Transverse colon (tissue), 4 donors: ENCODE results near the gene PTGER1. TPM values are rescaled to one million over a fixed set of nuclear protein-coding genes. Genes with fewer than 3 reads are reported as not detected.
"Not testable (repeated sequence)": the region's sequence is repeated elsewhere in the genome, so short reads cannot be mapped to it uniquely, and the experiment has no call there.

Experiments
- DNase-seq: peaks from one replicate; pipeline ENCODE4 v3.0.0-alpha.2; 2019
- H3K27ac ChIP-seq, 4 donors: fragments of 200-600 bp; sonication (generic); 2 replicates each; pipeline ENCODE4 v1.5.1; 2016 to 2018; ENCODE audit warnings: inconsistent platforms in 4 of 4
- H3K27me3 ChIP-seq: fragments of 200-600 bp; sonication (generic); 2 replicates; pipeline ENCODE4 v1.5.1; 2017; ENCODE audit warnings: inconsistent platforms
- H3K36me3 ChIP-seq, 4 donors: fragments of 200-600 bp; sonication (generic); 2 replicates each; pipeline ENCODE4 v1.5.1; 2017 to 2019; ENCODE audit warnings: inconsistent platforms in 4 of 4
- H3K4me1 ChIP-seq, 4 donors: fragments of 200-600 bp; sonication (generic); 2 replicates each; pipeline ENCODE4 v1.5.1; 2017 to 2020; ENCODE audit warnings: inconsistent platforms in 4 of 4
- H3K4me3 ChIP-seq, 4 donors: fragments of 200-600 bp; sonication (generic); 1 replicate in 1 of 4; 2 replicates in 3 of 4; pipeline versions ENCODE4 v1.5.1 to v1.6.1; 2017 to 2019; ENCODE audit warnings: inconsistent platforms in 4 of 4
- H3K9me3 ChIP-seq, 2 donors: fragments of 200-600 bp; sonication (generic); 2 replicates each; pipeline ENCODE4 v1.5.1; 2017 to 2019; ENCODE audit warnings: inconsistent platforms in 2 of 2
- EP300 ChIP-seq: sonication (generic); formaldehyde crosslinking; IDR thresholded peaks from one replicate; pipeline ENCODE4 v1.6.1; 2017; ENCODE audit warnings: antibody characterized with exemption, low read depth
- POLR2A ChIP-seq: fragments of 450-650 bp; IDR thresholded peaks from one replicate; pipeline ENCODE4 v1.6.1; 2016; ENCODE audit warnings: antibody characterized with exemption, mild to moderate bottlenecking, moderate library complexity
- POLR2AphosphoS5 ChIP-seq, 3 donors: sonication (generic); formaldehyde crosslinking; IDR thresholded peaks; one replicate each; pipeline ENCODE4 v1.6.1; 2016; ENCODE audit warnings: antibody characterized with exemption in 3 of 3
- WGBS, 2 donors: methylation state at CpG; one replicate each; pipeline ENCODE4 v1.1.5; 2018; ENCODE audit warnings: low coverage in 1 of 2; 5-methylcytosine and 5-hydroxymethylcytosine counted together
- in situ Hi-C, 4 donors: fragments of 200-750 bp; cut with MboI; loops; one replicate each; pipeline versions ENCODE4 v1.15.0 to v1.15.1; 2017; ENCODE audit warnings: low sequenced_read_pairs in 3 of 4, low pct_ligation_motif_present in 1 of 4, low pct_unique_long_range_greater_than_20kb in 1 of 4
- intact Hi-C: fragments of 100-400 bp; cut with DNase I; formaldehyde crosslinking; loops from one replicate; pipeline ENCODE4 v1.15.1; 2023; ENCODE audit warnings: low total_unique reads
- total RNA-seq, 4 donors: library from RNA; depleted of rRNA; stranded (reverse); fragments of >200 nt; gene quantifications; one replicate each; pipeline ENCODE4 v1.1.0, GENCODE V29; 2016
- TF ChIP-seq, protein P1 (sequence below), 5 experiments: fragments of 200-600 bp in 3 of 5; fragments of 450-650 bp in 2 of 5; sonication (generic) in 3 of 5; IDR thresholded peaks; 1 replicate in 2 of 5; 2 replicates in 3 of 5; pipeline ENCODE4 v1.5.1; 2016 to 2017; ENCODE audit warnings: antibody characterized with exemption in 5 of 5, inconsistent platforms in 3 of 5, mild to moderate bottlenecking in 2 of 5, moderate library complexity in 1 of 5

Gene PTGER1
- total RNA-seq, 4 donors from 2014 or later = 1.1 to 1.2 TPM; not detected in 2

DNA sequence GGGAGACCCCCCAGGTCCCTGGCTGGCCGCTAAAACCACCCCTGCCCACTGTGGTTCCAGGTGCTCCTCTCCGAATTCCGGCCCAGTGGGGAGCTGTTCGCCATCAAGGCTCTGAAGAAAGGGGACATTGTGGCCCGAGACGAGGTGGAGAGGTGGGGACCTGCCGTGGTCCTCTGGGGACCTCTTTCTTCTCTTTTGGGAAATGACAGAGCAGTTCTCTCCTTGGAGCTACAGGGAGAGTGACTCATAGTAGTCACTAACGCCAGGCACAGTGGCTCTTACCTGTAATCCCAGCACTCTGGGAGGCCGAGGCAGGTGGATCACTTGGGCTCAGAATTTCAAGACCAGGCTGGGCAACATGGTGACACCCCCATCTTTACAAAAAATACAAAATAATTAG is 7.3 kb downstream of the PTGER1 start:
- H3K4me1 ChIP-seq = peaks cover 9 to 12% (median 10%) of the 10 kb centered on the region in 4 donors
- H3K9me3 ChIP-seq = no peaks in the 10 kb centered on the region
- WGBS, 2 donors = 76 to 100% methylated on average over 4 to 9 of the region's 9 CpGs
- no peak overlapping the region for H3K4me3 ChIP-seq
- in situ Hi-C loops = loop anchor here in 1 of 4 donors (25.0 kb wide), 1 partner anchor 281 kb away; no protein-coding TSS in a partner anchor
- peaks cover 0 to 12% (median 3%) of the 10 kb centered on the region in 4 donors for H3K36me3 ChIP-seq
- TF ChIP-seq POLR2A (no peak), EP300 (no peak), POLR2AphosphoS5 (IDR thresholded peaks at IDR 0.05) (no peak)
- TF ChIP-seq, protein P1, sequence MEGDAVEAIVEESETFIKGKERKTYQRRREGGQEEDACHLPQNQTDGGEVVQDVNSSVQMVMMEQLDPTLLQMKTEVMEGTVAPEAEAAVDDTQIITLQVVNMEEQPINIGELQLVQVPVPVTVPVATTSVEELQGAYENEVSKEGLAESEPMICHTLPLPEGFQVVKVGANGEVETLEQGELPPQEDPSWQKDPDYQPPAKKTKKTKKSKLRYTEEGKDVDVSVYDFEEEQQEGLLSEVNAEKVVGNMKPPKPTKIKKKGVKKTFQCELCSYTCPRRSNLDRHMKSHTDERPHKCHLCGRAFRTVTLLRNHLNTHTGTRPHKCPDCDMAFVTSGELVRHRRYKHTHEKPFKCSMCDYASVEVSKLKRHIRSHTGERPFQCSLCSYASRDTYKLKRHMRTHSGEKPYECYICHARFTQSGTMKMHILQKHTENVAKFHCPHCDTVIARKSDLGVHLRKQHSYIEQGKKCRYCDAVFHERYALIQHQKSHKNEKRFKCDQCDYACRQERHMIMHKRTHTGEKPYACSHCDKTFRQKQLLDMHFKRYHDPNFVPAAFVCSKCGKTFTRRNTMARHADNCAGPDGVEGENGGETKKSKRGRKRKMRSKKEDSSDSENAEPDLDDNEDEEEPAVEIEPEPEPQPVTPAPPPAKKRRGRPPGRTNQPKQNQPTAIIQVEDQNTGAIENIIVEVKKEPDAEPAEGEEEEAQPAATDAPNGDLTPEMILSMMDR (IDR thresholded peaks at IDR 0.05) = no peak
- intact Hi-C loops = no loop called here
- H3K27me3 ChIP-seq = peaks cover 6% of the 10 kb centered on the region
- no peak overlapping the region for H3K27ac ChIP-seq
- DNase-seq = no peak

DNA sequence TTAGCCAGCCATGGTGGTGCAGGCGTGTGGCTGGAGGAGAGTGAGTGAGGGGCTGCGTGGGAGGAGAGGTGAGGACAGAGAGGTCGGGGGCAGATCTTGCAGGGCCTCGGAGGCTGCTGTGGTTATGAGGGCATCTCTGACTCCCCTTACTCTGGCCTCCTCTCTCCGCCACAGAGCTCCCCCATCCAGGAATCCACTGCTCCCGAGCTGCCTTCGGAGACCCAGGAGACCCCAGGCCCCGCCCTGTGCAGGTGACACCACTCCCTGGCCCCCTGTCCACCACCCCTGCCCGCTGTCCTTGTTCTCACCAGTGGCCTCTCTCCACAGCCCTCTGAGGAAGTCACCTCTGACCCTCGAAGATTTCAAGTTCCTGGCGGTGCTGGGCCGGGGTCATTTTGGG is 7.8 kb downstream of the PTGER1 start:
- no peaks in the 10 kb centered on the region for H3K9me3 ChIP-seq
- peaks cover 2% of the 10 kb centered on the region for H3K27me3 ChIP-seq
- H3K4me3 ChIP-seq = no peak overlapping the region
- DNase-seq = no peak
- peaks cover 6 to 8% (median 6%) of the 10 kb centered on the region in 4 donors for H3K4me1 ChIP-seq
- in situ Hi-C loops (loop anchor here in 1 of 4 donors (25.0 kb wide), 1 partner anchor 280 kb away; no protein-coding TSS in a partner anchor), intact Hi-C loops (no loop called here)
- no peak overlapping the region for H3K27ac ChIP-seq
- TF ChIP-seq, protein P1 (IDR thresholded peaks at IDR 0.05) = no peak
- peaks cover 0 to 12% (median 3%) of the 10 kb centered on the region in 4 donors for H3K36me3 ChIP-seq
- WGBS, 2 donors = 70 to 91% methylated on average over 2 to 12 of the region's 12 CpGs

DNA sequence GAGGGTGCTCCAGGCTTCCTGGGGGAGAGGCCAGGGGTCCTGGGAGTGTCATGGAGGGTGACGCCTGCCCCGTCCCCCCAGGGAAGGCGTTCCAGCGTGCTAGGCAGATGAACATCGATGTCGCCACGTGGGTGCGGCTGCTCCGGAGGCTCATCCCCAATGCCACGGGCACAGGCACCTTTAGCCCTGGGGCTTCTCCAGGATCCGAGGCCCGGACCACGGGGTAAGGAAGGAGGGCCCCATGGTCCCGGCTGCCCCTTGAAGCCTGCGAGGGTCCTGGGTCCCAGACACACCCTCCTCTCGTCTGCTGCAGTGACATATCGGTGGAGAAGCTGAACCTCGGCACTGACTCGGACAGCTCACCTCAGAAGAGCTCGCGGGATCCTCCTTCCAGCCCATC is 11.4 kb downstream of the PTGER1 start:
- no peak overlapping the region for H3K4me3 ChIP-seq
- 95% methylated on average over 21 of the region's 21 CpGs; no CpG with 5 or more reads in 1 of the 2 donors for WGBS, 2 donors
- H3K27me3 ChIP-seq = no peaks in the 10 kb centered on the region
- in situ Hi-C loops = loop anchor here in 1 of 4 donors (25.0 kb wide), 1 partner anchor 276 kb away; no protein-coding TSS in a partner anchor
- H3K36me3 ChIP-seq = peaks cover 0 to 12% (median 3%) of the 10 kb centered on the region in 4 donors
- DNase-seq = no peak
- no peaks in the 10 kb centered on the region for H3K9me3 ChIP-seq
- intact Hi-C loops = no loop called here
- H3K27ac ChIP-seq = no peak overlapping the region
- no peak for TF ChIP-seq POLR2A
- no peaks in the 10 kb centered on the region for H3K4me1 ChIP-seq

DNA sequence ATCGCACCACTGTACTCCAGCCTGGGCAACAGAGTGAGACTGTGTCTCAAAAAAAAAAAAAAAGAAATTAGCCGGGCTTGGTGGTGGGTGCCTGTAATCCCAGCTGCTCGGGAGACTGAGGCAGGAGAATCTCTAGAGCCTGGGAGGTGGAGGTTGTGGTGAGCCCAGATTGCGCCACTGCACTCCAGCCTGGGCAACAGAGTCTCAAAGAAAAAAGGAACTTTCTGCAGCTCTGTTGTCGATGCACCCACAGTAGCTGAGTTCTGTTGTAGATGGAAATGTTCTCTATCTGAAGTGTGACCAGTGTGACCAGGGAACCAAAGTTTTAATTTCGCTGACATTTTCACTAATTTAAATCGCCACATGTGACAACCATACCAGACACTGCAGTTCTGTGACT is 12.8 kb downstream of the PTGER1 start:
- H3K4me3 ChIP-seq, DNase-seq, intact Hi-C loops, H3K4me1 ChIP-seq, H3K27me3 ChIP-seq, H3K9me3 ChIP-seq, H3K27ac ChIP-seq: not testable (repeated sequence)
- H3K36me3 ChIP-seq = peaks cover 0 to 12% (median 3%) of the 10 kb centered on the region in 4 donors
- in situ Hi-C loops = loop anchor here in 1 of 4 donors (25.0 kb wide), 1 partner anchor 275 kb away; no protein-coding TSS in a partner anchor
- WGBS, 2 donors = 92% methylated on average over 7 of the region's 7 CpGs; no CpG with 5 or more reads in 1 of the 2 donors

DNA sequence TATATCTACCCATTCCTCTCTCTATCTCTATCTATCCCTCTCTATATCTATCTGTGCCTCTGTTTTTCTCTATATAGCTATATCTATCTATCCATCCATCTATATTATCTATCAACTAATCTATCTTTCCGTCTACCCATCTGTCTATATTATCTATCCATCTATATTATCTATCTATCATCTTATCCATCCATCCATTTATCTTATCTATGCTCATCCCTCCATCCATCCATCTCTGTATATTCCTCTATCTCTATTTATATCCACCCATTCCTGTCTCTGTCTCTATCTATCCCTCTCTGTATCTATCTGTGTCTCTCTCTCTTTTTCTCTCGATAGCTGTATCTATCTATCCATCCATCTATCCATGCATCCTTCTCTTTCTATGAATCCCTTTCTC is 14.2 kb downstream of the PTGER1 start:
- Histone ChIP-seq H3K4me3 (no peak overlapping the region), H3K27me3 (no peaks in the 10 kb centered on the region), H3K36me3 (peaks cover 0 to 12% (median 3%) of the 10 kb centered on the region in 4 donors), H3K4me1 (no peaks in the 10 kb centered on the region), H3K27ac (no peak overlapping the region), H3K9me3 (no peaks in the 10 kb centered on the region)
- 94 to 95% methylated on average over 2 of the region's 2 CpGs for WGBS, 2 donors
- TF ChIP-seq, protein P1 (IDR thresholded peaks at IDR 0.05) = no peak
- no peak for TF ChIP-seq EP300
- TF ChIP-seq POLR2AphosphoS5 (IDR thresholded peaks at IDR 0.05) = no peak
- no peak for TF ChIP-seq POLR2A
- intact Hi-C loops = no loop called here
- no peak for DNase-seq
- in situ Hi-C loops = loop anchor here in 1 of 4 donors (25.0 kb wide), 1 partner anchor 274 kb away; no protein-coding TSS in a partner anchor
